Activated T-cell treated with anti-CD3 and anti-CD28 coated beads for 1 hour (primary cell): ENCODE measurements around the gene RSPH6A.

Source experiments
- DNase-seq: peaks from one replicate; pipeline ENCODE4 v3.0.0-alpha.2; 2020; ENCODE audit warnings: low read depth

Gene RSPH6A

GRCh38 chr19:45814851-45815480 is at the start of gene RSPH6A:
Gene RSPH6A, minus strand, starts transcription at chr19:45815308. Its CDS starts 132 bp downstream, at chr19:45815176.
- DNase-seq = no peak

GRCh38 chr19:45864629-45865082 is 49.5 kb upstream of the RSPH6A start:
- DNase-seq = no peak

- peak; percentile 34 for DNase-seq
Measured at GRCh38 chr19:45863840-45864628, 48.9 kb upstream of the RSPH6A start, which contains the start of gene FOXA3. Gene FOXA3, plus strand, starts transcription at chr19:45864326. Its CDS starts 131 bp downstream, at chr19:45864457.

GRCh38 chr19:45863335-45863839 is 48.3 kb upstream of the RSPH6A start:
- DNase-seq = no peak

GRCh38 chr19:45862564-45863334 is 47.6 kb upstream of the RSPH6A start, which contains the start of gene SYMPK:
Gene SYMPK, minus strand, starts transcription at chr19:45863147. Its CDS starts 8,652 bp downstream, at chr19:45854495.
- peak; percentile 97 for DNase-seq

GRCh38 chr19:45862271-45862563 is 47.1 kb upstream of the RSPH6A start:
- no peak for DNase-seq

- no peak for DNase-seq
Measured at GRCh38 chr19:45860359-45861259, 45.5 kb upstream of the RSPH6A start.

- no peak for DNase-seq
Measured at GRCh38 chr19:45854167-45854778, 39.2 kb upstream of the RSPH6A start.

- DNase-seq = no peak
Measured at GRCh38 chr19:45852983-45853382, 37.9 kb upstream of the RSPH6A start.

- DNase-seq = no peak
Measured at GRCh38 chr19:45852145-45852750, 37.1 kb upstream of the RSPH6A start.

GRCh38 chr19:45848922-45849321 is 33.8 kb upstream of the RSPH6A start:
- DNase-seq = no peak

- no peak for DNase-seq
Measured at GRCh38 chr19:45847663-45848062, 32.6 kb upstream of the RSPH6A start.

GRCh38 chr19:45842198-45842597 is 27.1 kb upstream of the RSPH6A start:
- no peak for DNase-seq

- DNase-seq = no peak
Measured at GRCh38 chr19:45834970-45835369, 19.9 kb upstream of the RSPH6A start.

- no peak for DNase-seq
Measured at GRCh38 chr19:45828945-45829344, 13.8 kb upstream of the RSPH6A start.

GRCh38 chr19:45828523-45828922 is 13.4 kb upstream of the RSPH6A start:
- DNase-seq = no peak

GRCh38 chr19:45827459-45828093 is 12.5 kb upstream of the RSPH6A start:
- DNase-seq = no peak

GRCh38 chr19:45826934-45827333 is 11.8 kb upstream of the RSPH6A start:
- DNase-seq = no peak

- DNase-seq = no peak
Measured at GRCh38 chr19:45825917-45826893, 11.1 kb upstream of the RSPH6A start.
